LHCN-M2 (cell line): ENCODE data around the gene C1QTNF5. TPM values are rescaled to one million over a fixed set of nuclear protein-coding genes. Genes with fewer than 3 reads are reported as not detected.

Source experiments
- DNase-seq: peaks from one replicate; pipeline ENCODE4 v3.0.0-alpha.2; 2012; ENCODE audit warnings: low read depth
- total RNA-seq: library from RNA; depleted of rRNA; stranded (reverse); fragments of >200 nt; gene quantifications from 2 replicates; pipeline ENCODE4 v1.2.3, GENCODE V29; 2014; rRNA removed

C1QTNF5 gene
- total RNA-seq, 1 experiment from 2014 or later: 9.1 TPM

GRCh38 chr11:119297938-119298337 lies 42.7 kb downstream of the C1QTNF5 start:
- no peak for DNase-seq

GRCh38 chr11:119295178-119295577 lies 45.5 kb downstream of the C1QTNF5 start:
- peak; percentile 48 for DNase-seq

- DNase-seq: no peak
Measured at GRCh38 chr11:119293461-119293860, 47.2 kb downstream of the C1QTNF5 start.

DNA sequence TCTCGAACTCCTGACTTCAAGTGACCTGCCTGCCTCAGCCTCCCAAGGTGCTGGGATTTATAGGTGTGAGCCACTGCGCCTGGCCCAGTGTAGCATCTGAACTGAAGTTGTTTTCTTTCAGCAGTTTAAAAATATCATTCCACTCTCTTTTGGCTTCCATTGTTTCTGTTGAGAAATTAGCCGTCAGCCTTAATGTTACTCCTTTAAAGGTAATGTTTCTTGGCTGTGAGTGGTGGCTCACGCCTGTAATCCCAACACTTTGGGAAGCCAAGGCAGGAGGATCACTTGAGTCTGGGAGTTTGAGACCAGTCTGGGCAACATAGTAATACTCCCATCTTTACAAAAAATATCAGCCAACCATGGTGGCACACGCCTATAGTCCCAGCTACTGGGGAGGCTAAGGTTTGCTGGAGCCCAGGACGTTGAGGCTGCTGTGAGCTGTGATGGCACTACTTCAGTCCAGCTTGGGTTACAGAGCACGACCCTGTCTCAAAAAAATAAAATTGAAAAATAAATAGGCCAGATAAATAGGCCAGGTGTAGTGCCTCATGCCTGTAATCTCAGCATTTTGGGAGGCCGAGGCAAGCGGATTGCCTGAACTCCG lies 49.7 kb downstream of the C1QTNF5 start:
- no peak for DNase-seq

Other genes starting within 250 kb of the C1QTNF5 start
- gene DPAGT1, start 239.0 kb downstream of the C1QTNF5 start, total RNA-seq: 38.9 and 51.5 TPM in 2 replicates
- 7.6 and 9.3 TPM in 2 replicates for gene C2CD2L, start 233.5 kb downstream of the C1QTNF5 start, total RNA-seq
- gene HINFP, start 219.3 kb downstream of the C1QTNF5 start, total RNA-seq: 9.0 and 11.1 TPM in 2 replicates
- gene ABCG4, start 191.8 kb downstream of the C1QTNF5 start, total RNA-seq: 0.06 TPM in 2 replicates
- 8.7 and 9.4 TPM in 2 replicates for gene NLRX1, start 172.2 kb downstream of the C1QTNF5 start, total RNA-seq
- gene NHERF4, start 155.4 kb downstream of the C1QTNF5 start, total RNA-seq: not detected in 2 replicates
- 18.1 and 18.3 TPM in 2 replicates for gene CBL, start 134.5 kb downstream of the C1QTNF5 start, total RNA-seq
- 11.0 and 29.5 TPM in 2 replicates for gene MCAM, start 23.8 kb downstream of the C1QTNF5 start, total RNA-seq
- gene RNF26, start 6.4 kb downstream of the C1QTNF5 start, total RNA-seq: 7.3 and 9.3 TPM in 2 replicates
- gene MFRP, start 5.8 kb upstream of the C1QTNF5 start, total RNA-seq: not detected in 2 replicates
- gene USP2, start 40.8 kb upstream of the C1QTNF5 start, total RNA-seq: 1.7 and 4.0 TPM in 2 replicates
- gene THY1, start 82.3 kb upstream of the C1QTNF5 start, total RNA-seq: 221 and 333 TPM in 2 replicates